ENCODE data around the gene HEATR3. TPM values are rescaled to one million over a fixed set of nuclear protein-coding genes. Genes with fewer than 3 reads are reported as not detected.

Gene HEATR3
- total and polyA plus RNA-seq, 2 of the 13 experiments (the other 11 are each of a cell fraction or from before 2014, with no cell fraction given), result 22.4 to 52.4 TPM

- 0 out of 6 replicates have a peak overlapping the region, but pooled peaks of 1 of the 3 experiments have one; percentile 19 for H3K4me3 ChIP-seq (replicated peaks in 1 of 3; ENCODE audit: insufficient read depth in 1 of 3, low read depth in 2 of 3, low read length in 3 of 3)
- ChIA-PET POLR2A (no interaction called here), CTCF (ENCODE audit: low intra/inter-chr PET ratio, low total read pairs) (no interaction called here)
- no peaks in the 10 kb centered on the region for H3K79me2 ChIP-seq (ENCODE audit: insufficient read depth, low read length)
- DNase-seq (ENCODE audit: low spot score), result no peak
- in situ Hi-C loops (cut with HindIII; ENCODE audit: extremely low pct_ligation_motif_present, low pct_unique_long_range_greater_than_20kb) (no loop called here), intact Hi-C loops (cut with micrococcal nuclease; ENCODE audit: unreplicated experiment) (no loop called here)
- H2AFZ ChIP-seq (ENCODE audit: low read length), result no peak overlapping the region
- H3K4me2 ChIP-seq (ENCODE audit: low read depth, low read length), result peak overlapping the region; percentile 16; the same call in 1 of the 2 replicates
- no peak for FAIRE-seq
- no peaks in the 10 kb centered on the region for H4K20me1 ChIP-seq (ENCODE audit: insufficient read depth, low read length)
- BruUV-seq (replicated peaks), result no TSS peak
- H3K27ac ChIP-seq (ENCODE audit: extremely low read length, insufficient read depth, low read length), result no peak overlapping the region
- peaks cover 0 to 4% of the 10 kb centered on the region in 2 experiments; a peak in 1 of 5 replicates for H3K27me3 ChIP-seq (ENCODE audit: control insufficient read depth in 1 of 2, insufficient read depth in 2 of 2, low read length in 2 of 2)
- no peak overlapping the region for H3K9ac ChIP-seq (ENCODE audit: insufficient read depth, low read depth, low read length)
- no peak for TF ChIP-seq NFATC3 (CRISPR knock-in tag; IDR thresholded peaks at IDR 0.05)
- no peak for TF ChIP-seq ISL2 (CRISPR knock-in tag; IDR thresholded peaks at IDR 0.05)
- TF ChIP-seq FOXO4 (CRISPR knock-in tag; conservative IDR thresholded peaks at IDR 0.05), result 0 out of 2 replicates have a peak, but pooled peaks have one; percentile 15
- no peak for TF ChIP-seq NR2F2 (IDR thresholded peaks at IDR 0.05; ENCODE audit: borderline replicate concordance, low read depth)
- TF ChIP-seq ZNF292 (CRISPR knock-in tag; IDR thresholded peaks at IDR 0.05; ENCODE audit: borderline replicate concordance, low read depth), result 0 out of 2 replicates have a peak, but pooled peaks have one; percentile 51
- TF ChIP-seq MEF2D (CRISPR knock-in tag; IDR thresholded peaks at IDR 0.05), result 0 out of 2 replicates have a peak, but pooled peaks have one; percentile 25
- TF ChIP-seq, protein P1, sequence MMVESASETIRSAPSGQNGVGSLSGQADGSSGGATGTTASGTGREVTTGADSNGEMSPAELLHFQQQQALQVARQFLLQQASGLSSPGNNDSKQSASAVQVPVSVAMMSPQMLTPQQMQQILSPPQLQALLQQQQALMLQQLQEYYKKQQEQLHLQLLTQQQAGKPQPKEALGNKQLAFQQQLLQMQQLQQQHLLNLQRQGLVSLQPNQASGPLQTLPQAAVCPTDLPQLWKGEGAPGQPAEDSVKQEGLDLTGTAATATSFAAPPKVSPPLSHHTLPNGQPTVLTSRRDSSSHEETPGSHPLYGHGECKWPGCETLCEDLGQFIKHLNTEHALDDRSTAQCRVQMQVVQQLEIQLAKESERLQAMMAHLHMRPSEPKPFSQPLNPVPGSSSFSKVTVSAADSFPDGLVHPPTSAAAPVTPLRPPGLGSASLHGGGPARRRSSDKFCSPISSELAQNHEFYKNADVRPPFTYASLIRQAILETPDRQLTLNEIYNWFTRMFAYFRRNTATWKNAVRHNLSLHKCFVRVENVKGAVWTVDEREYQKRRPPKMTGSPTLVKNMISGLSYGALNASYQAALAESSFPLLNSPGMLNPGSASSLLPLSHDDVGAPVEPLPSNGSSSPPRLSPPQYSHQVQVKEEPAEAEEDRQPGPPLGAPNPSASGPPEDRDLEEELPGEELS (CRISPR knock-in tag; IDR thresholded peaks at IDR 0.05), result no peak
- H3K4me1 ChIP-seq (ENCODE audit: insufficient read depth, low read length), result peaks cover 34% of the 10 kb centered on the region
- no peaks in the 10 kb centered on the region for H3K9me3 ChIP-seq (ENCODE audit: low read length)
- 43% methylated on average over 9 of the region's 9 CpGs for WGBS (ENCODE audit: low lambda C conversion rate)
- peak; percentile 36 for ATAC-seq
- no peaks in the 10 kb centered on the region for H3K36me3 ChIP-seq (replicated peaks in 1 of 2; ENCODE audit: control insufficient read depth in 1 of 2, insufficient read depth in 2 of 2, low read length in 2 of 2)
Measured at GRCh38 chr16:50146479-50147435, 81.0 kb downstream of the HEATR3 start.

All from HepG2 (cell line).